ENCODE results near the gene TMEM245.

GRCh38 chr9:109002141-109002540 lies 117.6 kb downstream of the TMEM245 start:
- no peak for TF ChIP-seq CTCF (IDR thresholded peaks at IDR 0.05 in 2 of 3, conservative IDR thresholded peaks at IDR 0.05 in 1 of 3; ENCODE audit: control insufficient read depth in 2 of 3, extremely low read depth in 1 of 3, insufficient read depth in 1 of 3, low read depth in 3 of 3, low read length in 3 of 3)
- TF ChIP-seq POLR2AphosphoS5 (IDR thresholded peaks at IDR 0.05; ENCODE audit: low read length), result no peak
- TF ChIP-seq EP300 (IDR thresholded peaks at IDR 0.05; ENCODE audit: borderline replicate concordance in 1 of 2, control insufficient read depth in 1 of 2, low read depth in 2 of 2, low read length in 2 of 2), result no peak
- TF ChIP-seq E2F4 (IDR thresholded peaks at IDR 0.05; ENCODE audit: low read depth, low read length), result no peak
- no peak for TF ChIP-seq FOS (IDR thresholded peaks at IDR 0.05; ENCODE audit: borderline replicate concordance, extremely low read depth, insufficient read length)
